ENCODE results near the gene LRIT3. TPM values are rescaled to one million over a fixed set of nuclear protein-coding genes. Genes with fewer than 3 reads are reported as not detected.
A peak's percentile ranks its signal among the peaks of the same experiment; 100 is the strongest.

The LRIT3 gene
- total RNA-seq, 1 experiment from 2014 or later = 0.20 TPM

DNA sequence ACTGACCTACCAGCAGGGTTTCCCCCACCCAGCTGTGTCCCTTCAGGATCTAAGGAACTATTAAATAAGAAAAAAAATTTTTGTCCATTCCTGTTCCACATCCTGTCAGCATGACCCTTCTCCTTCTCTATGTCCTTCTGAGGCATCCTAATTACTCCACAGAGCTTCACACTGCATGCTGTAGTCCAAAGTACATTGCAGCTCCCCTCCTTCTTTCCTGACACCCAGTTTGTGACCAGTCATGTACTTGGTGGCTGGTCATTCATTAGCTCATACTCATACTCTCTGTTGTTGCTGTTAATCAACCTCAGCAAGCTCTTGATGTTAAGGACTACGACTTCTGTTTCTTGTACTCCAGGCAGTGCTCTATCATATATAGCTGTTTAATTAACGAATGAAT is 62.3 kb downstream of the LRIT3 start:
- no peaks in the 10 kb centered on the region for H3K4me1 ChIP-seq

DNA sequence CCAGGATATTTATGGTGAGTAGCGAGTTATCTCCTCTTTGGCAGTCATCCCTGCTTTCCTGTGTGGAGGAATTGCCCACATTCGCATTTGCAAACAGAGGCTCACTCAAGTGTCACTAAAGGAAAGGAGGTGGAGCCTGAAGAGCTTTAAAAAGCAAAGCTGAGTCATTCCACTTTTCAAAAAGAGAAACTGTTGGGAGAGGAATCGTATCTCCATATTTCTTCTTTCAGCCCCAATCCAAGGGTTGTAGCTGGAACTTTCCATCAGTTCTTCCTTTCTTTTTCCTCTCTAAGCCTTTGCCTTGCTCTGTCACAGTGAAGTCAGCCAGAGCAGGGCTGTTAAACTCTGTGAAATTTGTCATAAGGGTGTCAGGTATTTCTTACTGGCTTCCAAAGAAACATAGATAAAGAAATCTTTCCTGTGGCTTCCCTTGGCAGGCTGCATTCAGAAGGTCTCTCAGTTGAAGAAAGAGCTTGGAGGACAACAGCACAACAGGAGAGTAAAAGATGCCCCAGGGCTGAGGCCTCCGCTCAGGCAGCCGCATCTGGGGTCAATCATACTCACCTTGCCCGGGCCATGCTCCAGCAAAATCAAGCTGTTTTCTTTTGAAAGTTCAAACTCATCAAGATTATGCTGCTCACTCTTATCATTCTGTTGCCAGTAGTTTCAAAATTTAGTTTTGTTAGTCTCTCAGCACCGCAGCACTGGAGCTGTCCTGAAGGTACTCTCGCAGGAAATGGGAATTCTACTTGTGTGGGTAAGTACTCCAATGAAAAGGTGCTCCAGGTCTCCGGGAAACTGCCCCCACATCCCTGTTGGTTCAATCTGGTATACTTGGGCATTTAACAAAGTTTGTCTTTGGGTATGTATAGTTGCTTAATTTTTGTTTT is 65.0 kb downstream of the LRIT3 start, which contains the start of gene EGF:
Gene EGF (plus strand): TSS at position 178 of the 890 bp plus-strand sequence. CDS start 453 bp downstream, at position 631.
- DNase-seq = peak in 1 of 2 experiments; percentile 12
- H3K27me3 ChIP-seq = no peaks in the 10 kb centered on the region; the same call in 1 of the 2 replicates
- no peak within 1 kb of the TSS for H3K4me3 ChIP-seq
- no peaks in the 10 kb centered on the region for H3K9me3 ChIP-seq (replicated peaks)
- H3K4me1 ChIP-seq = no peaks in the 10 kb centered on the region
- no peak within 1 kb of the TSS for H3K27ac ChIP-seq
- H3K36me3 ChIP-seq = no peaks in the 10 kb centered on the region

More for the DNA sequence above, 62.3 kb downstream of the LRIT3 start:
- no peak for DNase-seq
- Histone ChIP-seq H3K27ac (no peak overlapping the region), H3K9me3 (replicated peaks) (0 out of 2 replicates have a peak, but pooled peaks cover 2% of the 10 kb centered on the region), H3K36me3 (no peaks in the 10 kb centered on the region), H3K27me3 (no peaks in the 10 kb centered on the region; the same call in 1 of the 2 replicates), H3K4me3 (no peak overlapping the region)

DNA sequence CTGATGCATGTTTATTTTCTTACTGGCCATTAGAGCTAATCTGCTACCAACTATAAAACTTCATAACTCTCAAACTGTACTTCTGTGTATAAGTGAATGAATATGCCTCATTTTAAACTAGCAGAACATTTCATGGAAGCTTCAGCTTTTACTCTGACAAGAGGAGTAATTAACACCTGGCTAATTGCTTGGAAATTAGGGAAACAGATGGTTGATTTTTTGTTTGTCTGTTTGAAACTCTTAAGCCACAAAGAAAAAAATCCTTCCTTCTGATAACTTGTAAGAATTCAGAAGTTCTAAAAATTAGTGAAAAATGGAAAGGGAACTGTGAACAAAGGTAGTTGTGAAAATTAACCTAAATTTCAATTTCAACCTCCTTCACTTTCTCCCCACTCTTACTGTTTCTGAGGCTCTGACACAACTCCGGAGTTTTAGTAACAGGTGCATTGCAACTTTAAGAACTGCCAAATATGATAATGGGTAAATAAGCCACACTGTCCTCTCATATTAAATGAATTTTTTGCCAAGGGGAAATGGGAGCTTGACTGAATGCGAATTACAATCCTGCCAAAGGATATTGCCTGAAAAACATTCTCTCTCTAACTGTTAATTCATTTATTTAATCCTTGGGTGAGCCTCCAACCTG is 65.8 kb downstream of the LRIT3 start:
- DNase-seq = peak in 1 of 2 experiments; percentile 26
- Histone ChIP-seq H3K36me3 (no peaks in the 10 kb centered on the region), H3K27ac (no peak overlapping the region), H3K9me3 (replicated peaks) (no peaks in the 10 kb centered on the region), H3K4me3 (no peak overlapping the region), H3K27me3 (no peaks in the 10 kb centered on the region; the same call in 1 of the 2 replicates), H3K4me1 (no peaks in the 10 kb centered on the region)

DNA sequence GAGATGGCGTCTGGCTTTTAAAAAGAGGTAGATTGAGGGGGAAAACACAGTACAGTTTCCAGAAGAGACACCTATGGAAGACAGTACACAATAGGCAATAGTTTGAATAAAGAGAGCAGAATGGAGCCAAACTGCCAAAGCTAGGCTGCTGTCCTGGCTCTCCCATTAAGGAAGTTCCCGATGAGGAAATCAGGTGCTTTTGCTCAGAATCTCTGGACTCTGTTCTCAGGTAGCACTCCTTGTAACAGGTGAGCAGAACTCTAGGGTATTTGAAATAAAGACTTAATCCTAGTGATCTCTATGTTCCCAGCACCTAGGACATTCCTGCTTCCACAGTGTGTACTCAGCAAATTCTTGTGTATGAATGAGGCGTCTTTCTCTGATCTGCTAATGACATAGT is 66.4 kb downstream of the LRIT3 start:
- Histone ChIP-seq H3K4me3 (no peak overlapping the region), H3K27ac (no peak overlapping the region), H3K9me3 (replicated peaks) (no peaks in the 10 kb centered on the region), H3K27me3 (no peaks in the 10 kb centered on the region; the same call in 1 of the 2 replicates), H3K4me1 (no peaks in the 10 kb centered on the region), H3K36me3 (no peaks in the 10 kb centered on the region)
- no peak for DNase-seq

DNA sequence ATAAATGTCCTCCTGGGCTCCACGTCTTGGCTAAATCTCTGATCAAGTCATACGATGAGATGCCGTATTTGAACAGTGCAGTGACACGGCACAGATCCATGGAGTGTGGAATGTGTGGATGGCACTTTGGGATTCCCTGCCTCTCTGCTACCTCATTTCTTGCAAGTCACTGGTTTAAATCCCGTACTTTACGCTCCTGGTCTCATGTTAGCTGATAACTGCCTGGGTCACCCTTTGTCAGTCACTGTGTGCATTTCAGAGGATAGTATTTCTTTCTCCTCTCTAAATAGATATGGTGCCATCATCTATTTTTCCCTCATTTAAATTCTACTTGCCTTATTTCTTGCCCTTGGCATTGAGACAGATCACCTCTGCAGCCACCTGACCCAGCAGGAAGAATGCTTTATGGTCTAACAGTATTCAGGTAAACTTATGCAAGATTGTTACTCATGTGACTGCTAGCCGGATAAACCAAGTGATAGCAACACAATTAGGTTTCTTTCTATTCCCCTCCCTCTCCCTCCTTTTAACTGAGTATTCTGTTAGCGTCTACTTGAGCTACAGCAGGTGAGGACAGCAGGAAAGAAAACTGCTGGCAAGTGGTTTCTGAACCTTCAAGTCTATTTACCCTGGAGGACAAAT is 67.6 kb downstream of the LRIT3 start:
- H3K4me3 ChIP-seq = no peak overlapping the region
- H3K27ac ChIP-seq = no peak overlapping the region
- no peaks in the 10 kb centered on the region for H3K9me3 ChIP-seq (replicated peaks)
- H3K36me3 ChIP-seq = no peaks in the 10 kb centered on the region
- no peaks in the 10 kb centered on the region for H3K4me1 ChIP-seq
- no peak for DNase-seq
- H3K27me3 ChIP-seq = no peaks in the 10 kb centered on the region; the same call in 1 of the 2 replicates

DNA sequence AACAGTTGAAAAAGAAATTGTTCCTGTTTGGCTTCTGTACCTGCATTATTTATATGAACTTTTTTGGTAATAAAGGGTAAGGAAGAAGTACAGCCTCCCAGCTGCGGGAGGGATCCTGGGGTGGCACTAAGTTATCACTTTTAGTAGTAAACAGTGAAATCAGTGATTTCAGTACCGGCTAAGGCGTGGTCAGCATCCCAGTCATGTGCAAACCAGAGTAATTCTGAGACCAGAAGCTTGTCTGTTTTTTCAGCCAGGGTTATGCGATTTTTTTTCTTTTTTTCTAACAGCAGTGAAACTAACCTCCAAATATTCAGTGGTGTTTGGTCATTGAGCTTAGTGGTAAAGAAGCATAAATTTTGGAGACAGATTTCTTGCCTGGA is 68.1 kb downstream of the LRIT3 start:
- Histone ChIP-seq H3K36me3 (no peaks in the 10 kb centered on the region), H3K9me3 (replicated peaks) (no peaks in the 10 kb centered on the region), H3K4me3 (no peak overlapping the region), H3K27me3 (no peaks in the 10 kb centered on the region; the same call in 1 of the 2 replicates), H3K4me1 (no peaks in the 10 kb centered on the region), H3K27ac (no peak overlapping the region)
- no peak for DNase-seq

DNA sequence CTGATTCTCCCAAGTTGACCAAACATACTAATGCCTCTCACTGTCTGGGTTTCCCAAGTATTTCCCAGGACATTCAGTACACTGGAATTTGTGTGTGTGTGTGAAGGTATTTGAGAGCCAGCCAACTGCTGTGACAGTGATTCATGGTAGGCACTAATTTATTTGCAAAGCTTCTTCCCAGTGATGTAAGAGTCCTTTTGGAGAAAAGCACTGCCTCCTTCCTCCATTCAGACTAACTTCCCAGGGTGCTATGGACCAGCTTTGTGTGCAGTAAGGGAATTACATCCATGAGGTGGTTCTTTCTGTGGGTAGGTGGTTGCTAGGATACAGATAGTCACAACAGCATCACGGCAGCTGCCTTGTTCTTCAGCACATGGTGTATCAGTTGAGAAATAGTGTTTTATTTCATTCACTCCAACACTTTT is 73.5 kb downstream of the LRIT3 start:
- peak; percentile 9 to 19 for DNase-seq
- no peaks in the 10 kb centered on the region for H3K27me3 ChIP-seq
- H3K27ac ChIP-seq = no peak overlapping the region

More for the DNA sequence above, 73.5 kb downstream of the LRIT3 start:
- H3K9me3 ChIP-seq (replicated peaks) = no peaks in the 10 kb centered on the region
- no peak overlapping the region for H3K4me3 ChIP-seq
- H3K4me1 ChIP-seq = no peaks in the 10 kb centered on the region
- no peaks in the 10 kb centered on the region for H3K36me3 ChIP-seq

Other genes starting within 250 kb of the LRIT3 start
- 25.0 and 27.0 TPM in 2 replicates for gene CASP6, start 144.7 kb upstream of the LRIT3 start, total RNA-seq (2014; rRNA removed; shearing (Covaris generic))
- gene PLA2G12A, start 118.0 kb upstream of the LRIT3 start, total RNA-seq (2014; rRNA removed; shearing (Covaris generic)) = 20.5 and 22.6 TPM in 2 replicates
- gene CFI, start 46.1 kb upstream of the LRIT3 start, total RNA-seq (2014; rRNA removed; shearing (Covaris generic)) = 23.6 and 27.0 TPM in 2 replicates
- gene GAR1, start 32.3 kb upstream of the LRIT3 start, total RNA-seq (2014; rRNA removed; shearing (Covaris generic)) = 23.8 and 24.6 TPM in 2 replicates
- gene RRH, start 20.1 kb upstream of the LRIT3 start, total RNA-seq (2014; rRNA removed; shearing (Covaris generic)) = not detected in 2 replicates
- 0.06 TPM in 1 of 2 replicates, not detected in the other for gene EGF, start 64.8 kb downstream of the LRIT3 start, total RNA-seq (2014; rRNA removed; shearing (Covaris generic))